PFSK-1 (cell line): Measurements from ENCODE around the gene OR10A2. TPM values are rescaled to one million over a fixed set of nuclear protein-coding genes. Genes with fewer than 3 reads are reported as not detected.

ENCODE experiments used
- FOXP2 ChIP-seq: optimal IDR thresholded peaks from 2 replicates; pipeline ENCODE3; 2011; ENCODE audit warnings: borderline replicate concordance, control low read depth, inconsistent platforms; ENCODE audit not compliant: insufficient read depth; ENCODE audit errors: extremely low read length, extremely low read depth
- POLR2AphosphoS5 ChIP-seq: IDR thresholded peaks from 2 replicates; pipeline ENCODE4 v1.6.1; 2012; ENCODE audit warnings: low read depth, mild to moderate bottlenecking, control low read depth, low read length, moderate library complexity
- SIN3A ChIP-seq: IDR thresholded peaks from 2 replicates; pipeline ENCODE4 v1.6.1; 2012; ENCODE audit warnings: mild to moderate bottlenecking, low read length, moderate library complexity, borderline replicate concordance; ENCODE audit not compliant: insufficient read depth
- TAF1 ChIP-seq: IDR thresholded peaks from 2 replicates; pipeline ENCODE4 v1.6.1; 2012; ENCODE audit warnings: low read length, control low read depth, borderline replicate concordance; ENCODE audit not compliant: insufficient read depth
- polyA plus RNA-seq: library from polyadenylated mRNA; unstranded; fragments of >200 nt; gene quantifications from one replicate; pipeline ENCODE4 v1.2.1, GENCODE V29; 2012; ENCODE audit warnings: low read depth, missing spikeins; ENCODE audit not compliant: insufficient read length
- TF ChIP-seq, protein P1 (sequence below), 2 experiments: IDR thresholded peaks; 2 replicates each; pipeline versions ENCODE4 v1.6.1 to v1.8.0; 2011 to 2012; ENCODE audit warnings: low read depth in 2 of 2, low read length in 2 of 2, control low read depth in 1 of 2, inconsistent platforms in 1 of 2, mild to moderate bottlenecking in 1 of 2, moderate library complexity in 1 of 2; ENCODE audit not compliant: insufficient read depth in 1 of 2

OR10A2 gene, protein sequence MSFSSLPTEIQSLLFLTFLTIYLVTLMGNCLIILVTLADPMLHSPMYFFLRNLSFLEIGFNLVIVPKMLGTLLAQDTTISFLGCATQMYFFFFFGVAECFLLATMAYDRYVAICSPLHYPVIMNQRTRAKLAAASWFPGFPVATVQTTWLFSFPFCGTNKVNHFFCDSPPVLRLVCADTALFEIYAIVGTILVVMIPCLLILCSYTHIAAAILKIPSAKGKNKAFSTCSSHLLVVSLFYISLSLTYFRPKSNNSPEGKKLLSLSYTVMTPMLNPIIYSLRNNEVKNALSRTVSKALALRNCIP
- not detected for polyA plus RNA-seq

DNA sequence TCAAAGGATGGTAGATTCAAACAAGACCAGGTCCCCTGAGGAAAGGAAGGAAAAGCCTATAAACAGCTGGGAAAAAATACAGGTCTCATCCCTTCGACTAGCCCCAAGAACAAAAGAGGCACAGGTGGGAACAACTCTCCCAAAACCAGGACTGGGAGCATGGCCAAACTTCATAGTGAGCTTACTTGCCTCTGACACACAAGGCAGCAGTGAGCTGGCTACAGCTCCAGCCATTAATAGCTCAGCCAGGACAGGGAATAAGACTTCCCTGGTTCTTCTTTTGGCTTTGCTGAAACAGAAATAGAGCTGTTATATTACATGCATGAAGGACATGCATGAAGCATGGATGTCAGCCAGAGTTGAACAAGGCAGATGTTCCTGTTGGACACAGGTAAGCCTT lies at the start of gene OR10A2:
Gene OR10A2, plus strand, starts transcription at position 97 of the 400 bp plus-strand sequence. CDS start 6,698 bp downstream, outside the sequence.
- TF ChIP-seq TAF1 (no peak), SIN3A (no peak), POLR2AphosphoS5 (no peak), FOXP2 (no peak)
- TF ChIP-seq, protein P1, sequence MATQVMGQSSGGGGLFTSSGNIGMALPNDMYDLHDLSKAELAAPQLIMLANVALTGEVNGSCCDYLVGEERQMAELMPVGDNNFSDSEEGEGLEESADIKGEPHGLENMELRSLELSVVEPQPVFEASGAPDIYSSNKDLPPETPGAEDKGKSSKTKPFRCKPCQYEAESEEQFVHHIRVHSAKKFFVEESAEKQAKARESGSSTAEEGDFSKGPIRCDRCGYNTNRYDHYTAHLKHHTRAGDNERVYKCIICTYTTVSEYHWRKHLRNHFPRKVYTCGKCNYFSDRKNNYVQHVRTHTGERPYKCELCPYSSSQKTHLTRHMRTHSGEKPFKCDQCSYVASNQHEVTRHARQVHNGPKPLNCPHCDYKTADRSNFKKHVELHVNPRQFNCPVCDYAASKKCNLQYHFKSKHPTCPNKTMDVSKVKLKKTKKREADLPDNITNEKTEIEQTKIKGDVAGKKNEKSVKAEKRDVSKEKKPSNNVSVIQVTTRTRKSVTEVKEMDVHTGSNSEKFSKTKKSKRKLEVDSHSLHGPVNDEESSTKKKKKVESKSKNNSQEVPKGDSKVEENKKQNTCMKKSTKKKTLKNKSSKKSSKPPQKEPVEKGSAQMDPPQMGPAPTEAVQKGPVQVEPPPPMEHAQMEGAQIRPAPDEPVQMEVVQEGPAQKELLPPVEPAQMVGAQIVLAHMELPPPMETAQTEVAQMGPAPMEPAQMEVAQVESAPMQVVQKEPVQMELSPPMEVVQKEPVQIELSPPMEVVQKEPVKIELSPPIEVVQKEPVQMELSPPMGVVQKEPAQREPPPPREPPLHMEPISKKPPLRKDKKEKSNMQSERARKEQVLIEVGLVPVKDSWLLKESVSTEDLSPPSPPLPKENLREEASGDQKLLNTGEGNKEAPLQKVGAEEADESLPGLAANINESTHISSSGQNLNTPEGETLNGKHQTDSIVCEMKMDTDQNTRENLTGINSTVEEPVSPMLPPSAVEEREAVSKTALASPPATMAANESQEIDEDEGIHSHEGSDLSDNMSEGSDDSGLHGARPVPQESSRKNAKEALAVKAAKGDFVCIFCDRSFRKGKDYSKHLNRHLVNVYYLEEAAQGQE (IDR thresholded peaks at IDR 0.05; ENCODE audit: insufficient read depth in 1 of 2, low read depth in 2 of 2, low read length in 2 of 2): no peak

DNA sequence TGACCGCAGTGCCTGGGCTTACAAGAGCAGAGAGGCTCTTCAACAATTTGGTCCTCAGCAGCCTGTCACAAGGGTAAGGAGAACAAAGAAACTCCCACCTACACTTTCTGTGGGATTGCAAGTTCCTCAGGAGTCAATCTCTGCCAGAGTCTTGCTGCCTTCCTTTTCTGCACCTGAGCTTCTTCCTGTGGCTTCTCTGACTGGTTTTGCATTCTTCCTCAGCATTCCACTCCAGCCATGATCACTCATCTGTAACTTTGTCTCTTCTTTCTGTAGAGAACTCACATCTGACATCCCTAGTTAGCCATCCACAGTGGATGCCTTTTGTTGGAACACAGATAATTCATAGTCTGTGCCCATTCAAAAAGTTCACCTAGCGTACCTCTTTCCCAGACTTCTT lies 49.2 kb upstream of the OR10A2 start:
- TF ChIP-seq, protein P1 (IDR thresholded peaks at IDR 0.05; ENCODE audit: insufficient read depth in 1 of 2, low read depth in 2 of 2, low read length in 2 of 2): no peak
- TF ChIP-seq POLR2AphosphoS5 (no peak), SIN3A (no peak), FOXP2 (no peak), TAF1 (no peak)

DNA sequence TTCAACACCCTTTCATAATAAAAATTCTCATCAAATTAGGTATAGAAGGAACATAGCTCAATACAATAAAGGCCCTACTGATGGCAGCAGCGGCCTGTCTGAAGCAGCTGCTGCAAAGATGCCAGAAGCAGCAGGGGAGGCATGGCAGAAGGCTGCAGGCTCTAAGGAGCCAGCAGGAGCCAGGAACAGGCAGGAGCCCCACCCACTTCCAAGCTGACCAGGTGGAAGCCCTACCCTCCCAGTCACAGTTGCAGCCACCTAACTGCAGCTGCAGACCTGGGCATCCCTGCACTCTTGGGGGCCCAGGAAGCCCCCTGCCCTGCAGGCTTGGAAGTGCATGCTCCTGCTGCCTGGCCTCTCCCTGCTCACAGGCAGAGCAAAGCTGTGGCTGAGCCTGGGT lies 45.2 kb upstream of the OR10A2 start:
- TF ChIP-seq TAF1 (no peak), POLR2AphosphoS5 (no peak), SIN3A (no peak), FOXP2 (no peak)
- TF ChIP-seq, protein P1 (IDR thresholded peaks at IDR 0.05; ENCODE audit: insufficient read depth in 1 of 2, low read depth in 2 of 2, low read length in 2 of 2): no peak

DNA sequence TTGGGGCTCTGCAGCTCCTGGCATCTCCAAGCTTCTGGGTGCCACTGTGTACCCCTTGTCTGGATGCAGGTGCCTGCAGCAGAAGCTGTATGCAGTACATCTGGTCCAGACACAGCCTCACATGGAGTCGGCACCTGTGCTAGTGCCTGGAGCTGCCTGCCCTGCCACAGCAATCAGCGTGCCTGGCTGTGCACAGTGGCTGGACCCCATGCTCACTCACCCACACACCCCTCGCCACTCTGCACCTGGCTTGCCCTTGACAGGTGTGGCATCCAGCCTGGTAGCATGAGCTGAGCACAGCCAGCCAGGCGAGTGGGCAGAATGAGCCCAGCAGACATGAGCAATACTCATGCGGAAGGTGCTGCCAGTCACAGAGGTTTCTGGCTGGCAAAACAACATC lies 43.9 kb upstream of the OR10A2 start:
- TF ChIP-seq POLR2AphosphoS5 (no peak), SIN3A (no peak)
- TF ChIP-seq, protein P1 (IDR thresholded peaks at IDR 0.05; ENCODE audit: insufficient read depth in 1 of 2, low read depth in 2 of 2, low read length in 2 of 2): no peak
